T-helper 1 cell treated with Interleukin-12 subunit alpha and Interleukin-12 subunit beta and Interleukin-4 antibody, amounts not matched to agents 30 ng/mL and 1 ng/mL, for 36 hours (primary cell): ENCODE data around the gene PRKX. TPM values are rescaled to one million over a fixed set of nuclear protein-coding genes. Genes with fewer than 3 reads are reported as not detected.
"Not testable (repeated sequence)": the region's sequence is repeated elsewhere in the genome, so short reads cannot be mapped to it uniquely, and the experiment has no call there.

ENCODE experiments used
- intact Hi-C: fragments of 100-400 bp; cut with micrococcal nuclease; formaldehyde crosslinking; loops from one replicate; pipeline ENCODE4 v1.15.1; 2024
- total RNA-seq: library from RNA; stranded (reverse); gene quantifications from 2 replicates; pipeline ENCODE4 v1.2.3, GENCODE V29; 2022

PRKX gene
- total RNA-seq, 1 donor from 2014 or later, result 119 TPM

- intact Hi-C loops, result not testable (repeated sequence)
These were observed 49.7 kb downstream of the PRKX start for GRCh38 chrX:3663576-3664250.

DNA sequence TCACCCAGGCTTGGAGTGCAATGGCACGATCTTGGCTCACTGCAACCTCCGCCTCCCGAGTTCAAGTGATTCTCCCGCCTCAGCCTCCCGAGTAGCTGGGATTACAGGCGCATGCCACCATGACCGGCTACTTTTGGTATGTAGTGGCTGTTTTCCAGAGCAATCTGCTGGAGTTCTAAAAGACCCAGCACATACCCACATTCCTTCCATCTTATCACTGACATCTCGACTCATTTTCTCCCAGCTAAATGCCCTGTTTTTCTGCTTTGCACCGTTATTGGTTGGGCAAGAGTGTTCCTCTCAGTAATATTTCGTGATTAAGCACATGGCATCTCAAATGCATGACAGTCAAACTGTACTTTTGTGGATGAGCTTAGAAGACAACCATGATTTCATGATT lies 53.7 kb downstream of the PRKX start:
- intact Hi-C loops, result no loop called here

DNA sequence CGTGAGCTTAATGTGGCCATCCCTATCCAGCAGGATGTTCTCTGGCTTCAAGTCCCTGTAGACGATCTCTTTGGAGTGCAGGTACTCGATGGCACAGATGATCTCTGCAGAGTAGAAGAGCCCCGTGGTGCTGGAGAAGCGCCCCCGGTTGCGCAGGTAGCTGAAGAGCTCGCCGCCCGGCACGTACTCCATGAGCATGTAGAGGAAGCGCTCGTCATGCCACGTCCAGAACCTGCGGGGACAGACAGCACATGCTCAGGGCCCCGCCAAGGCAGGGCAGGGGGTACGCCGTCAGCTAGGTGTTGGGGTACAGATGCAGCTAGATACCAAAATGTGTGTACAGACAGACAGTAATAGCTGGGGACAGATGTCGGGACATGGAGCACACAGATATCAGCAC lies 58.3 kb downstream of the PRKX start:
- intact Hi-C loops, result no loop called here

DNA sequence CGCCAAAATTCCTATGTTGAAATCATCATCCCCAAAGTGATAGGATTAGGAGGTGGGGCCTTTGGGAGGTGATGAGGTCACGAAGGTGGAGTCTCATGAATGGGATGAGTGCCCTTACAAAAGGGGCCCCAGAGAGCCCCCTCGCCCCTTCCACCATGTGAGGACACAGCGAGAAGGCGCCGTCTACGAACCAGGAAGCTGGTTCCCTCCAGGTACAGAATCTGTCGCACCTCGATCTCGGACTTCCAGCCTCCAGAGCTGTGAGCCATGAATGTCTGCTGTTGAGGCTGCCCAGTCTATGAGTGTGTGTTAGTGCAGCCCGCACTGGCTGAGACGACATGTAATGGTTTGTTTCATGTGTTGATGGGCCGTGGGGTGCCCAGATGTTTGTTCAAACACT lies 60.3 kb downstream of the PRKX start:
- intact Hi-C loops, result loop anchor here (5.0 kb wide), 1 partner anchor 44 kb away; no protein-coding TSS in a partner anchor

GRCh38 chrX:3651277-3651676 lies 62.2 kb downstream of the PRKX start:
- intact Hi-C loops, result loop anchor here (1.0 to 5.0 kb wide), 3 partner anchors 46 to 161 kb away; partner anchors contain the start of gene PRKX

DNA sequence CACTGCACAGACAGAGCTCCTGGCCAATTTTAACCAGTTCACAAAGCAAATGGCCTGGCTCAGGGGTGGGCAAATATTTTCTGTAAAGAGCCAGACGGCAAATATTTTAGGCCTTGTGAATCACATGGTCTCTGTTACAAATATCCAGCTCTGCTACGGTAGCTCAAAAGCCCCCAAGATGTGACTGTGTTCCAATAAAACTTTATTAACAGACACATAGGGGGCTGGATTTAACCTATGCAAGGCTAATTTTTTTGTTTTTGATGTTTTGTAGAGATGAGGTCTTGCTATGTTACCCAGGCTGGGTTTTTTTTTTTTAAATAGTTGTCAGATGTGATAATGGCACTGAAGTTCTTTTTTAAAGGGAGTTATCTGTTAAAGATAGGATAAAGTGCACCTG lies 65.4 kb downstream of the PRKX start:
- intact Hi-C loops, result no loop called here

GRCh38 chrX:3639858-3640631 lies 73.4 kb downstream of the PRKX start:
- intact Hi-C loops, result loop anchor here (5.0 to 10.0 kb wide), 2 partner anchors 525 to 763 kb away; no protein-coding TSS in a partner anchor

- intact Hi-C loops, result loop anchor here (5.0 to 10.0 kb wide), 2 partner anchors 524 to 762 kb away; no protein-coding TSS in a partner anchor
These were observed 74.2 kb downstream of the PRKX start for GRCh38 chrX:3639236-3639635.

DNA sequence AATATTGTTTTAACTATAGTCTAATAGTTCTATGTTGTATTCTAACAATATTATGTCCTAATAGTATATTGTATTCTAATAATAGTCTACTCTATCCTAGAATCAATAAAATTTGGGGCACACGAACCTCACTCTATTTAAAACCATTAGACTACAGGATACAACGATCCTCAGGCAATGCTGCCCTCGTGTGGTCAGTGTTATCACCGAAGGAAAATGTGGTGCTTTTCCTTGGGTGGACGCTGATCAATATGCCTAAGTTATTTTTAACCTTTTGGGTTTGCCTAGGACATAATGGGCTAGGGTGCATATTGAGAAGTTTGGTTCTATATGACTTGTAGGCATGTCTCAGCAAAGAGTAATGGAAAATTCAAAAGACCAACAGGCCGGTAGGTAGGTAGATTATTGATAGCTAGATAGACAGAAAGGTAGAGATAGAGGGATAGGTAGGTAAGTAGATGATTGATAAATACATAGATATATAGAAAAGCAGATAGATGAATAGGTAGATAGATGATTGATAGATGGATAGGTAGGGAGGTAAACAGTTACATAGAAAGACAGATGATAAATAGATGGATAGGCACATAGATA lies 75.1 kb downstream of the PRKX start:
- intact Hi-C loops, result loop anchor here (1.0 to 10.0 kb wide), 4 partner anchors 524 to 761 kb away; no protein-coding TSS in a partner anchor

DNA sequence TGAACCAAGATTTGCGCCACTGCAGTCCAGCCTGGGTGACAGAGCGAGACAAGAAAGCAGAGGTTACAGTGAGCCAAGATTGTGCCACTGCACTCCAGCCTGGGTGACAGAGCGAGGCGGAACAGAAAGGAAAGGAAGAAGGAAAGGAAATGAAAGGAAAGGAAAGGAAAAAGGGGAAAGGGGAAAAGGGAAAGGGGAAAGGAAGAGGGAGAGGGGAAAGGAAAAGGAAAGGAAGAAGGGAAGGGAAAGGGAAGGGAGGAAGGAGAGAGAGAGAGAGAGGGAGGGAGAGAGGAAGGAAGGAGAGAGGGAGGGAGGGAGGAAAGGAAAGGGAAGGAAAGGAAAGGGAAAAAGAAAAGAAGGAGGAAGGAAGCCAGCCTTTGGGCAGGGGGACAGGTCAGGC lies 76.6 kb downstream of the PRKX start:
- intact Hi-C loops, result loop anchor here (5.0 to 10.0 kb wide), 2 partner anchors 522 to 760 kb away; no protein-coding TSS in a partner anchor

DNA sequence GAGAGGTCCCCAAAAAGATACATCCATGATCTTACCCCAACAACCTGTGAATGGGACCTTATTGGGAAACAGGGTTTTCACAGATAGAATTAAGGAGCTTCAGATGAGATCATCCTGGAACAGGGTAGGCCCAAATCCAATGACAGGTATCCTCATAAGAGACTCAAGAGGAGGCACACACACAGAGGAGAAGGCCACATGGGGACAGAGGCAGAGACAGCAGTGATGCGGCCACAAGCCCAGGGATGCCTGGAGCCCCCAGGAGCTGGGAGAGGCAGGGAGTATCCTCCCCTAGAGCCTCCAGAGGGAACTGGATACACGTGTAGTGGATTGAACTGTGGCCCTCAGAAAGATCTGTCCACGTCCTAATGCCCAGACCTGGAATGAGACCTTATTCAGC lies 82.3 kb downstream of the PRKX start:
- intact Hi-C loops, result loop anchor here (10.0 kb wide), 1 partner anchor 516 kb away; no protein-coding TSS in a partner anchor

- intact Hi-C loops, result no loop called here
These were observed 85.9 kb downstream of the PRKX start for GRCh38 chrX:3627594-3627993.

- intact Hi-C loops, result no loop called here
These were observed 92.0 kb downstream of the PRKX start for GRCh38 chrX:3621414-3621813.

DNA sequence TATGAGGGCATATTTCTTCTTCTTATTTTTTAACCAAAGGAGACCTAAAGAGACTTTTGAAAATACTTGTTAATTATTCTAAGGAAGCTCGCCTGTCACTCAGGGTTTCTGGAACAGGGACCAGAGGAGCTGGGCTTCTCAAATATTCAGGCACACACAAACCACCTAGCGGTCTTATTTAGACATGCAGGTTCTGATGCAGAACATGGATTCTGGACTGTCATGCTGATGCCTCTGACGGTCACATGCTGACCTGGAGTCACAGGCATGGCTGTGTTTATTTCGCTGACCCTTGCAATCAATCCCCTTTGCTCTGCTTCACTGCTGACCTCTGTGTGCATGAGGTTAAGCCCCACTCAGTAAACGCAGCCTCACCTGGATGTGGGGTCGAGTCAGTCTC lies 101.7 kb downstream of the PRKX start:
- intact Hi-C loops, result not testable (repeated sequence)

DNA sequence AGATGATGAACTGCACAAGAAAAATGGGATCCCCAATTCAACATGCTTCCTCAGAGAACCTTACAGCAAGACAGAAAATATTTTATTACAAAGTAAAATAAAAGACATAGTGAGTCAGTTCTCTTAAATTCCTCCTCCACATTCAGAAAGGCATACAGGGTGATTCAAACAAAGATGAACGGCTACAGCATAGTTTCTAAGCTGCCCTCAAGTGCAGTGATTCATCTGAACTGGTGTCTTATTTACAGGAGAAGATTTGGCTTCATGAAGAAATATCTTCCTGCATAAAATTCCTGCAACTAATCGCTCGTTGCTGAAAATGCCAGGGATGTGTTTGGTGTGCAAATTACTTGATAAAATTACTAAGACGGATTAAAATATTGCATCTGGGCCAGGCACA lies 103.6 kb downstream of the PRKX start:
- intact Hi-C loops, result no loop called here

GRCh38 chrX:3603026-3603661 lies 110.3 kb downstream of the PRKX start:
- intact Hi-C loops, result no loop called here

DNA sequence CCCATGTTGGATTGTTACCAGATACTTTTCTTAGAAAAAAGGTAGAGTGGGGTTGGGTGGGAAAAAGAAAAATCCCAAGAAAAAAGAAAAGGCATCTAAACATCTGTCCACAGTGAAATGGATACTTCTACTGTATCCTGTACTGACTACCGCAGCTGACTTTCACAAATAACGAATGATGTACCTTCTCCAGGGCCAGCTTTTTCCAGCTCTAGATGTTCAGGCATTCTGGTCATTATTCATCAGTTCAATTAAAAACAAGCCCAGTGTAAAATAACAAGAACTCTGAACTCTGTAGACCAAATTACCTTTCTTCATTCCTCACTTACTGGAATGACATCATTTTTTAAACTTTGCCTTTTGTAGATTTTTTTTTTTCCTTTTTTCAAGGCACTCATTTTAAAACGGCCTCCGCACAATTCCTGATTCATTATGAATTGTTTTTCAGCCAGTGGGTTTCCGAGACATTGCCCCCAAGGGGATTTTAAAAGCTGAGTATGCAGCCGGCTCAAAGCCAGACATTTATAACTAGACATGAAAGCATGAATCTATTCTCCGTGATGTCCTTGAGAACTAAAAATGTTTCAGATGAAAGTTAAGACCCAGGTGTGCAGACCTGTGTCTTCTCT lies 113.5 kb downstream of the PRKX start:
- intact Hi-C loops, result no loop called here

- intact Hi-C loops, result no loop called here
These were observed 114.7 kb downstream of the PRKX start for GRCh38 chrX:3598709-3599108.

GRCh38 chrX:3598046-3598605 lies 115.3 kb downstream of the PRKX start:
- intact Hi-C loops, result no loop called here

DNA sequence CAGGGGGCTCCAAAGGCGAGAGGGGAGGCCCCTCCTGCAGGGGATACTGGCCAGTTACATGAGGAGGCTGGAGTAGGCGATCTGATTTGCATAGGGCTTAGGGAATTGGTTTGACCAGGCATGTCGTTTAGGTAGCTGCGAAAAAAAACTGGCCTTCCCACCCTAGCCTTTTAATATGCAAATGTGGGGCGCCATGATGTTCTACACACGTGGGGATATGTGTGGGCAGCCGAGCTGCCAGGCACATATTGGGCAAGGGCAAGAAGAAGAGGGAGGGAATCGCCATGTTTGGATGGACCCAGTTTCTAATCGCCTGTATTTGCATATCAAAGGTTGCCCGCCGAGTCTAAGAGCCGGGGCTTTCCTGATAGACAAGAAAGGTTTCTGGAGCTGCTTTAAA lies 121.3 kb downstream of the PRKX start:
- intact Hi-C loops, result no loop called here

- intact Hi-C loops, result no loop called here
These were observed 124.0 kb downstream of the PRKX start for GRCh38 chrX:3589474-3589873.
